SK-N-SH treated with all-trans-retinoic acid at 6 μM for 48 hours (cell line): ENCODE results near the gene TP53.

Experiments used
- ATAC-seq: fragments of 200-7000 bp; cut with Tn5 transposase; 3 replicates; pipeline ENCODE4 v1.9.1; 2020; ENCODE audit warnings: mild to moderate bottlenecking, moderate library complexity
- CREB5 ChIP-seq: fragments of 250-450 bp; sonication (Bioruptor Pico); IDR thresholded peaks from 2 replicates; pipeline ENCODE4 v1.5.1; 2020; ENCODE audit warnings: low read depth, mild to moderate bottlenecking, moderate library complexity
- CSDC2 ChIP-seq: fragments of 250-450 bp; sonication (Bioruptor Pico); IDR thresholded peaks from 2 replicates; pipeline ENCODE4 v1.5.0; 2020; ENCODE audit warnings: mild to moderate bottlenecking, moderate library complexity
- ESRRG ChIP-seq: fragments of 250-450 bp; sonication (Bioruptor Pico); IDR thresholded peaks from 2 replicates; pipeline ENCODE4 v1.6.1; 2021; ENCODE audit warnings: mild to moderate bottlenecking
- GLIS3 ChIP-seq: fragments of 250-450 bp; sonication (Bioruptor Pico); IDR thresholded peaks from 2 replicates; pipeline ENCODE4 v1.5.0; 2020; ENCODE audit warnings: mild to moderate bottlenecking, moderate library complexity
- ISL1 ChIP-seq: fragments of 250-450 bp; sonication (Bioruptor Pico); IDR thresholded peaks from 2 replicates; pipeline ENCODE4 v2.1.2; 2022; ENCODE audit warnings: mild to moderate bottlenecking, moderate library complexity
- OSR1 ChIP-seq: fragments of 250-450 bp; sonication (Bioruptor Pico); IDR thresholded peaks from 2 replicates; pipeline ENCODE4 v1.8.0; 2022; ENCODE audit warnings: moderate library complexity, mild to moderate bottlenecking, inconsistent platforms
- PATZ1 ChIP-seq: fragments of 250-450 bp; sonication (Bioruptor Pico); IDR thresholded peaks from 2 replicates; pipeline ENCODE4 v1.8.0; 2020; ENCODE audit warnings: mild to moderate bottlenecking, moderate library complexity, borderline replicate concordance
- POU6F1 ChIP-seq: fragments of 250-450 bp; sonication (Bioruptor Pico); IDR thresholded peaks from 2 replicates; pipeline ENCODE4 v1.8.0; 2021; ENCODE audit warnings: low read depth, mild to moderate bottlenecking, moderate library complexity, borderline replicate concordance
- PPARA ChIP-seq: fragments of 250-450 bp; sonication (Bioruptor Pico); IDR thresholded peaks from 2 replicates; pipeline ENCODE4 v1.5.0; 2020; ENCODE audit warnings: mild to moderate bottlenecking, borderline replicate concordance
- SNAI2 ChIP-seq: fragments of 250-450 bp; sonication (Bioruptor Pico); IDR thresholded peaks from 2 replicates; pipeline ENCODE4 v1.5.0; 2020; ENCODE audit warnings: mild to moderate bottlenecking, moderate library complexity
- TOX ChIP-seq: fragments of 250-450 bp; sonication (Bioruptor Pico); IDR thresholded peaks from 2 replicates; pipeline ENCODE4 v1.8.0; 2021; ENCODE audit warnings: mild to moderate bottlenecking, moderate library complexity, borderline replicate concordance
- ZC3H10 ChIP-seq: fragments of 250-450 bp; sonication (Bioruptor Pico); IDR thresholded peaks from 2 replicates; pipeline ENCODE4 v1.5.1; 2021; ENCODE audit warnings: mild to moderate bottlenecking, moderate library complexity
- ZFP3 ChIP-seq: fragments of 250-450 bp; sonication (Bioruptor Pico); IDR thresholded peaks from 2 replicates; pipeline ENCODE4 v1.5.0; 2020; ENCODE audit warnings: mild to moderate bottlenecking, moderate library complexity
- ZFP30 ChIP-seq: fragments of 450-650 bp; formaldehyde crosslinking; IDR thresholded peaks from 2 replicates; pipeline ENCODE4 v1.5.0; 2022; ENCODE audit warnings: mild to moderate bottlenecking, moderate library complexity
- ZNF565 ChIP-seq: fragments of 450-650 bp; formaldehyde crosslinking; conservative IDR thresholded peaks from 2 replicates; pipeline ENCODE4 v1.5.0; 2020; ENCODE audit warnings: low read depth, mild to moderate bottlenecking, moderate library complexity
- ZNF8 ChIP-seq: fragments of 450-650 bp; formaldehyde crosslinking; IDR thresholded peaks from 2 replicates; pipeline ENCODE4 v1.5.0; 2020; ENCODE audit warnings: mild to moderate bottlenecking, moderate library complexity

Gene TP53

GRCh38 chr17:7707446-7707845, 20.2 kb upstream of the TP53 start:
- ATAC-seq, result no peak
- TF ChIP-seq PATZ1 (CRISPR knock-in tag) (no peak), POU6F1 (CRISPR knock-in tag) (no peak), ISL1 (CRISPR knock-in tag) (no peak), ESRRG (CRISPR knock-in tag) (no peak), SNAI2 (no peak), PPARA (CRISPR knock-in tag) (no peak), GLIS3 (CRISPR knock-in tag) (no peak), OSR1 (CRISPR knock-in tag) (no peak), CSDC2 (CRISPR knock-in tag) (no peak), ZNF565 (CRISPR knock-in tag) (no peak)
- TF ChIP-seq, all 23 proteins: peak for 0

- TF ChIP-seq ISL1 (CRISPR knock-in tag), result no peak
- TF ChIP-seq TOX (CRISPR knock-in tag), result no peak
- no peak for TF ChIP-seq PATZ1 (CRISPR knock-in tag)
- no peak for TF ChIP-seq ZFP3
- no peak for TF ChIP-seq CREB5 (CRISPR knock-in tag)
- no peak for TF ChIP-seq ZNF565 (CRISPR knock-in tag)
- TF ChIP-seq GLIS3 (CRISPR knock-in tag), result no peak
- TF ChIP-seq ZFP30 (CRISPR knock-in tag), result no peak
- no peak for TF ChIP-seq ZNF8 (CRISPR knock-in tag)
- TF ChIP-seq POU6F1 (CRISPR knock-in tag), result no peak
- no peak for TF ChIP-seq ZC3H10 (CRISPR knock-in tag)
- TF ChIP-seq ESRRG (CRISPR knock-in tag), result no peak
- no peak for TF ChIP-seq PPARA (CRISPR knock-in tag)
- TF ChIP-seq OSR1 (CRISPR knock-in tag), result no peak
- ATAC-seq, result no peak
Observed at GRCh38 chr17:7706631-7707354, 19.5 kb upstream of the TP53 start.

GRCh38 chr17:7705269-7706255, 18.3 kb upstream of the TP53 start:
- ATAC-seq, result peak; percentile 40
- no peak for TF ChIP-seq POU6F1 (CRISPR knock-in tag)
- TF ChIP-seq CREB5 (CRISPR knock-in tag), result no peak
